ENCODE data around the gene METAP1.
A peak's percentile ranks its signal among the peaks of the same experiment; 100 is the strongest.
"Not testable (repeated sequence)": the region's sequence is repeated elsewhere in the genome, so short reads cannot be mapped to it uniquely, and the experiment has no call there.

Gene METAP1

GRCh38 chr4:99088481-99089365 lies 93.2 kb downstream of the METAP1 start, which contains the start of gene ADH5:
Gene ADH5, minus strand, starts transcription at chr4:99088788. Its CDS starts 88 bp downstream, at chr4:99088700.
- peak within 1 kb of the TSS; percentile 78 for H3K4me3 ChIP-seq (ENCODE audit: low read depth, low read length)
- no peak for TF ChIP-seq CTCF (IDR thresholded peaks at IDR 0.05; ENCODE audit: low read depth, low read length)
- in situ Hi-C loops (cut with HindIII; ENCODE audit: low sequenced_read_pairs) = no loop called here
- DNase-seq (ENCODE audit: low read depth, low spot score) = peak; percentile 88

GRCh38 chr4:99090481-99091215 lies 95.1 kb downstream of the METAP1 start:
- in situ Hi-C loops (cut with HindIII; ENCODE audit: low sequenced_read_pairs) = no loop called here
- H3K4me3 ChIP-seq (ENCODE audit: low read depth, low read length) = no peak overlapping the region
- TF ChIP-seq CTCF (IDR thresholded peaks at IDR 0.05; ENCODE audit: low read depth, low read length) = no peak
- DNase-seq (ENCODE audit: low read depth, low spot score) = peak; percentile 15

- peak; percentile 19 for DNase-seq (ENCODE audit: low read depth, low spot score)
- H3K4me3 ChIP-seq (ENCODE audit: low read depth, low read length) = no peak overlapping the region
- no peak for TF ChIP-seq CTCF (IDR thresholded peaks at IDR 0.05; ENCODE audit: low read depth, low read length)
- in situ Hi-C loops (cut with HindIII; ENCODE audit: low sequenced_read_pairs) = no loop called here
Measured at GRCh38 chr4:99091216-99091575, 95.7 kb downstream of the METAP1 start.

- H3K4me3 ChIP-seq (ENCODE audit: low read depth, low read length); DNase-seq (ENCODE audit: low read depth, low spot score); in situ Hi-C loops (cut with HindIII; ENCODE audit: low sequenced_read_pairs): not testable (repeated sequence)
Measured at GRCh38 chr4:99091841-99092240, 96.3 kb downstream of the METAP1 start.

GRCh38 chr4:99099311-99099710 lies 103.8 kb downstream of the METAP1 start:
- no peak for DNase-seq (ENCODE audit: low read depth, low spot score)
- TF ChIP-seq CTCF (IDR thresholded peaks at IDR 0.05; ENCODE audit: low read depth, low read length) = no peak
- no peak overlapping the region for H3K4me3 ChIP-seq (ENCODE audit: low read depth, low read length)
- in situ Hi-C loops (cut with HindIII; ENCODE audit: low sequenced_read_pairs) = no loop called here

- H3K4me3 ChIP-seq (ENCODE audit: low read depth, low read length); in situ Hi-C loops (cut with HindIII; ENCODE audit: low sequenced_read_pairs); DNase-seq (ENCODE audit: low read depth, low spot score): not testable (repeated sequence)
Measured at GRCh38 chr4:99099814-99100213, 104.3 kb downstream of the METAP1 start.

GRCh38 chr4:99100876-99101275 lies 105.4 kb downstream of the METAP1 start:
- DNase-seq (ENCODE audit: low read depth, low spot score) = no peak
- TF ChIP-seq CTCF (IDR thresholded peaks at IDR 0.05; ENCODE audit: low read depth, low read length) = no peak
- in situ Hi-C loops (cut with HindIII; ENCODE audit: low sequenced_read_pairs) = no loop called here
- no peak overlapping the region for H3K4me3 ChIP-seq (ENCODE audit: low read depth, low read length)
